Measurements from ENCODE around the gene ABLIM1. TPM values are rescaled to one million over a fixed set of nuclear protein-coding genes. Genes with fewer than 3 reads are reported as not detected.

The ABLIM1 gene
- total and polyA plus RNA-seq, 2 of the 13 experiments (the other 11 are each of a cell fraction or from before 2014, with no cell fraction given), result 59.4 to 92.7 TPM

DNA sequence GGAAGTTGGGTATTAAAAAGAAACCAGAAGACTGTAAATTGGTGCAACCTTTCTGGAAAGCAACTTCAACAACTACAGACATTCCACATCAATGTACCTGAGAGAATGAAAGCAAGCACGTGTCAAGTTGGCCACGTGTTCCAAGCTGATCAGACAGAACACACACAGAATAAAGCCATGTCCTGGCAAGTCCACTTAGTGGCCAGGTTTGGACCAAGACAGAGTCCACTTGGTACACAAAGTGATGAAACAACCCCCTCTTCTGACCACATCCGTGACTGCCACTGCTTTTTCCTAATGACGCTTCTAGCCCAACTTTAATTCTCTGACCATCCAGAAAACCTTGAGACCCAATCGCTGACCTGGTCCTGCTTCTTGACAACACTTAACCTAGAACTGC lies 109.4 kb downstream of the ABLIM1 start (continued):
- TF ChIP-seq, protein P1, sequence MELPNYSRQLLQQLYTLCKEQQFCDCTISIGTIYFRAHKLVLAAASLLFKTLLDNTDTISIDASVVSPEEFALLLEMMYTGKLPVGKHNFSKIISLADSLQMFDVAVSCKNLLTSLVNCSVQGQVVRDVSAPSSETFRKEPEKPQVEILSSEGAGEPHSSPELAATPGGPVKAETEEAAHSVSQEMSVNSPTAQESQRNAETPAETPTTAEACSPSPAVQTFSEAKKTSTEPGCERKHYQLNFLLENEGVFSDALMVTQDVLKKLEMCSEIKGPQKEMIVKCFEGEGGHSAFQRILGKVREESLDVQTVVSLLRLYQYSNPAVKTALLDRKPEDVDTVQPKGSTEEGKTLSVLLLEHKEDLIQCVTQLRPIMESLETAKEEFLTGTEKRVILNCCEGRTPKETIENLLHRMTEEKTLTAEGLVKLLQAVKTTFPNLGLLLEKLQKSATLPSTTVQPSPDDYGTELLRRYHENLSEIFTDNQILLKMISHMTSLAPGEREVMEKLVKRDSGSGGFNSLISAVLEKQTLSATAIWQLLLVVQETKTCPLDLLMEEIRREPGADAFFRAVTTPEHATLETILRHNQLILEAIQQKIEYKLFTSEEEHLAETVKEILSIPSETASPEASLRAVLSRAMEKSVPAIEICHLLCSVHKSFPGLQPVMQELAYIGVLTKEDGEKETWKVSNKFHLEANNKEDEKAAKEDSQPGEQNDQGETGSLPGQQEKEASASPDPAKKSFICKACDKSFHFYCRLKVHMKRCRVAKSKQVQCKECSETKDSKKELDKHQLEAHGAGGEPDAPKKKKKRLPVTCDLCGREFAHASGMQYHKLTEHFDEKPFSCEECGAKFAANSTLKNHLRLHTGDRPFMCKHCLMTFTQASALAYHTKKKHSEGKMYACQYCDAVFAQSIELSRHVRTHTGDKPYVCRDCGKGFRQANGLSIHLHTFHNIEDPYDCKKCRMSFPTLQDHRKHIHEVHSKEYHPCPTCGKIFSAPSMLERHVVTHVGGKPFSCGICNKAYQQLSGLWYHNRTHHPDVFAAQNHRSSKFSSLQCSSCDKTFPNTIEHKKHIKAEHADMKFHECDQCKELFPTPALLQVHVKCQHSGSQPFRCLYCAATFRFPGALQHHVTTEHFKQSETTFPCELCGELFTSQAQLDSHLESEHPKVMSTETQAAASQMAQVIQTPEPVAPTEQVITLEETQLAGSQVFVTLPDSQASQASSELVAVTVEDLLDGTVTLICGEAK (IDR thresholded peaks at IDR 0.05), result no peak
- TF ChIP-seq, protein P1 (CRISPR knock-in tag; IDR thresholded peaks at IDR 0.05), result no peak
- TF ChIP-seq SALL1 (CRISPR knock-in tag; IDR thresholded peaks at IDR 0.05), result 0 out of 2 replicates have a peak, but pooled peaks have one; percentile 25
- 0 out of 2 replicates have a peak, but pooled peaks have one; percentile 28 for TF ChIP-seq CBFB (CRISPR knock-in tag; IDR thresholded peaks at IDR 0.05)
- TF ChIP-seq ZNF569 (CRISPR knock-in tag; IDR thresholded peaks at IDR 0.05; ENCODE audit: borderline replicate concordance), result no peak
- TF ChIP-seq, protein P2, sequence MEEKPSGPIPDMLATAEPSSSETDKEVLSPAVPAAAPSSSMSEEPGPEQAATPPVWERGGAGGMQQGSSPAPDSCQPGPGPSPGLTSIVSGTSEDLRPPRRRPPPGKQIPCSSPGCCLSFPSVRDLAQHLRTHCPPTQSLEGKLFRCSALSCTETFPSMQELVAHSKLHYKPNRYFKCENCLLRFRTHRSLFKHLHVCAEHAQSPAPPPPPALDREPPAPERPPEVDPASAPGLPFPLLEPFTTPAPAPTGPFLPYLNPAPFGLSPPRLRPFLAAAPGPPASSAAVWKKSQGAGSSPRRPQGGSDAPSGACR (CRISPR knock-in tag; IDR thresholded peaks at IDR 0.05), result no peak
- no peak for TF ChIP-seq NFATC3 (CRISPR knock-in tag; IDR thresholded peaks at IDR 0.05)
- no peak for TF ChIP-seq RXRA (CRISPR knock-in tag; IDR thresholded peaks at IDR 0.05)
- TF ChIP-seq CEBPB (IDR thresholded peaks at IDR 0.05; ENCODE audit: borderline replicate concordance, low read depth, low read length), result 0 out of 2 replicates have a peak, but pooled peaks have one; percentile 20
- TF ChIP-seq, protein P3, sequence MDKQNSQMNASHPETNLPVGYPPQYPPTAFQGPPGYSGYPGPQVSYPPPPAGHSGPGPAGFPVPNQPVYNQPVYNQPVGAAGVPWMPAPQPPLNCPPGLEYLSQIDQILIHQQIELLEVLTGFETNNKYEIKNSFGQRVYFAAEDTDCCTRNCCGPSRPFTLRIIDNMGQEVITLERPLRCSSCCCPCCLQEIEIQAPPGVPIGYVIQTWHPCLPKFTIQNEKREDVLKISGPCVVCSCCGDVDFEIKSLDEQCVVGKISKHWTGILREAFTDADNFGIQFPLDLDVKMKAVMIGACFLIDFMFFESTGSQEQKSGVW (CRISPR knock-in tag; IDR thresholded peaks at IDR 0.05; ENCODE audit: borderline replicate concordance), result no peak
- TF ChIP-seq FOXP1 (IDR thresholded peaks at IDR 0.05), result no peak
- no peak for TF ChIP-seq FOXP1 (CRISPR knock-in tag; IDR thresholded peaks at IDR 0.05)
- TF ChIP-seq, protein P4, sequence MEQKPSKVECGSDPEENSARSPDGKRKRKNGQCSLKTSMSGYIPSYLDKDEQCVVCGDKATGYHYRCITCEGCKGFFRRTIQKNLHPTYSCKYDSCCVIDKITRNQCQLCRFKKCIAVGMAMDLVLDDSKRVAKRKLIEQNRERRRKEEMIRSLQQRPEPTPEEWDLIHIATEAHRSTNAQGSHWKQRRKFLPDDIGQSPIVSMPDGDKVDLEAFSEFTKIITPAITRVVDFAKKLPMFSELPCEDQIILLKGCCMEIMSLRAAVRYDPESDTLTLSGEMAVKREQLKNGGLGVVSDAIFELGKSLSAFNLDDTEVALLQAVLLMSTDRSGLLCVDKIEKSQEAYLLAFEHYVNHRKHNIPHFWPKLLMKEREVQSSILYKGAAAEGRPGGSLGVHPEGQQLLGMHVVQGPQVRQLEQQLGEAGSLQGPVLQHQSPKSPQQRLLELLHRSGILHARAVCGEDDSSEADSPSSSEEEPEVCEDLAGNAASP (CRISPR knock-in tag; IDR thresholded peaks at IDR 0.05; ENCODE audit: borderline replicate concordance), result 0 out of 2 replicates have a peak, but pooled peaks have one; percentile 45
- TF ChIP-seq SUZ12 (IDR thresholded peaks at IDR 0.05; ENCODE audit: low read depth, low read length), result no peak
- TF ChIP-seq ARNT2 (CRISPR knock-in tag; IDR thresholded peaks at IDR 0.05; ENCODE audit: low read depth), result no peak
- peak; percentile 57; the same call in 1 of the 2 replicates for TF ChIP-seq RXRB (CRISPR knock-in tag; IDR thresholded peaks at IDR 0.05; ENCODE audit: borderline replicate concordance)
- 0 out of 2 replicates have a peak, but pooled peaks have one; percentile 32 for TF ChIP-seq ZNF792 (CRISPR knock-in tag; IDR thresholded peaks at IDR 0.05)
- no peak for TF ChIP-seq ZNF501 (CRISPR knock-in tag; IDR thresholded peaks at IDR 0.05)
- peak; percentile 32; the same call in 1 of the 2 replicates for TF ChIP-seq MED1 (CRISPR knock-in tag; IDR thresholded peaks at IDR 0.05)
- no peak for TF ChIP-seq ZNF782 (CRISPR knock-in tag; IDR thresholded peaks at IDR 0.05; ENCODE audit: borderline replicate concordance)
- no peak for TF ChIP-seq ELF4 (CRISPR knock-in tag; IDR thresholded peaks at IDR 0.05; ENCODE audit: borderline replicate concordance)

All from HepG2 (cell line).